Inflammatory macrophage (primary cell): ENCODE data around the gene GTF3C1.
A peak's percentile ranks its signal among the peaks of the same experiment; 100 is the strongest.

ENCODE experiments used
- DNase-seq, 2 donors: peaks; one replicate each; pipeline ENCODE4 v3.0.0-alpha.2; 2020 to 2022

The GTF3C1 gene

DNA sequence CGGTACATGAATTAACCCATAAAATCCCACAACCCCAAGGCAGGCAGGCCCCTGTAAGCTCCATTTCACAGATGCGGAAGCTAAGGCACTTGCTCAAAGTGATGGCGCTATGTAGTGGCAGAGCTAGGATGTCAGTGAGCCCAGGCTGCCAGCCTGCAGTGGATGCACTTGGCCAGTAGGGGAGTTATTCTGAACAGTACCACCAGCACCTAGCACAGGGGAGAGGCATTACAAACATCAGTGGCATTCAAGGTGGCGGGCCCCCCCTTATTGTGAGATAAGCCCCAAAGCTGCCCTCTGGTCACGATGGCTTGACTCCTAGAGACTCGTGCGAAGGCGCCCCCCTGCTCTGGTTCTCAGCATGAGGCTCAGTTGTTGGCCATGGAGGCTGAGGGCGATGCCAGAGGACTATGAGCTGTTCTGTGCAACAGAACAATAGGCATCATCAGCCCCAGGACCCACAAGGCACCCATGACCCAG is 33.8 kb downstream of the GTF3C1 start:
- peak in 1 of 2 donors; percentile 3 for DNase-seq

DNA sequence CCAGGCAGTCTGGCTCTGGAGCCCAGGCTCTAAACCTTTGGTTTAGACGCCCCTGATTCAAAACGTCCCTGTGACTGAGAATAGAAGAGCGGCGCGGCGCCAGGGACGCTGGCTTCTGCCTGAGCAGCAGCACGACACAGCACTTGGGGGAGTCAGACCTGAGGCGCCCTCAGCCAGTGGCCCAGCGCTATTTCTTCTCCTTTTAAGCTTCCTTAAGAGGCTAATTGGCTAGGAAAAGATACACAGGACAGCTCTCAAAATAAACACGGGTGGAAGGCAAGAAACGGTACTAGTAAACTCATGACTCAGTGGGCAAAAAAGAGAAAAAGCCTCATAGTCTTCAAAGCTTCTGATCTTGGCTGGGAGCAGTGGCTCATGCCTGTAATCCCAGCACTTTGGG is 34.9 kb downstream of the GTF3C1 start:
- DNase-seq, result no peak

DNA sequence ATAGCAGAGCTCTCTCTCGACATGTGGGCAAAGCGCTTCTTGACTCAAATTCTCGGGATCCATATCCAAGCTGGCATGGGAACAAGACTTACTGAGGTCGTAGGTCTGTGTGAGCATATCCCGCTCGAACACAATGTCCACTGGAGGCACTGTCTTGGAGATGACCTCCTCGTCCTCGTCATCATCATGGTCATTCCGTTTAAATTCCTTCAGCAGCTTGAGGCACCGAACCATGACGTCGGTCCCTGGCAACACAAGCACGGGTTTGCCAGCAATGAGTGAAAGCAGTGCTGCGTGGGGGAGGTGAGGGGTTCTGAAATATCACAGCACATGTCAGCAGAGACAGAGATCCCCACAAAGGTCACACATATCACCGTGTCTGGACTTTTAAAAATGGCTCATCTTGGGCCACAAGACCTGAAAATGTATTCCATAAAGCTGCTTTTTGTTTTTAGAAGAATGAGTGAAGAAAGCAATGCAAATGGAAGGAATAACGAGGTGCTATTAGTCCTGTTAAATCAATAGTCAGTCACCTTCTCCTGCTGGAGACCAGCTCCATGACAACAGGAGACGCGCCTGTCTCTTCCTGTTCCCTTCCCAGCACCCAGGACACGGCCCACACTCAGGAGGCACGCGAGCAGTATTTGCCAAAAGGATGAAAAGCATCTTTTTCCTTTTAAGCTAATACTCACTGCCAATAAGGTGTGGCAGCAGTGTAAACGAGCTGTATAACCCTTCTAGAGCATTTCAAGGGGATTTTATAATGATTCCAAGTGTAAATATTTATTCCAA is 37.9 kb downstream of the GTF3C1 start:
- DNase-seq, result no peak

DNA sequence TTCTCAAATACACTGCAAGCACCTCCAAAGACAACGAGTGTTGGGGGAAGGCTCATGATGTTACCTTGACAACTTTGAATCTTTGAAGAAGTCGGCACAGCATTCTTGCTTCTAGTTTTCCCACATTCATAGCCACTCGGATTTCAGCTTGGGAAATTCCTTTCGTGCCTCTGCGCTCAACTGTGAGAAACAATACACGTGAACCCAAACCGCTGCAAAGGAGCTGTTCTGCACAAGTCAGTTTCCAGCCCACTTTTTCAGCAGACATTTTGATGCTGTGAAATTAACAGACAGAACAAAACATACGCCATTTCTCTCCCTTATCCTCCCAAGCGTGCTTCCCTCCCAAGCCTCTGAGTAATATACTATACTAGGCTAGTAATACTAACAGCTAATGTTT is 41.2 kb downstream of the GTF3C1 start:
- no peak for DNase-seq

DNA sequence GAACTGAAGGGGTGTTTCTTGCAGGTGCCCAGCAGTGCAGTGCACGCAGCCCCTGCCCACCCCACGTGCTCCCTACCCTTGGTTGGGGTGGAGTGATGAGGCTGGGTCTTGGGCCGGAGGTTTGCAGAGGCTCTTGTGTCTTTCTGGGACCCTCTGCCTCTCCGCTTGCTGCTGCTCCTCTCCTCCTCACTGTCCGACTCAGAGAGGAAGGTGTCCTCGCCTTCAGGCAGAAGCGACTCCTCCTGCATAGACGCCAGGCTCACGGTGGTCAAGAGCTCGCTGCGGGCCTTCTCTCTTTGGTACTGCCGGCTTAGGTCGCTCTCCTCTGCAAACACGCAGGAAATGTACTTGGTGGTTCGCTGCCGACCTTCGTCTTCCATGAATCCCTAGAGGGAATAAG is 42.9 kb downstream of the GTF3C1 start:
- no peak for DNase-seq

DNA sequence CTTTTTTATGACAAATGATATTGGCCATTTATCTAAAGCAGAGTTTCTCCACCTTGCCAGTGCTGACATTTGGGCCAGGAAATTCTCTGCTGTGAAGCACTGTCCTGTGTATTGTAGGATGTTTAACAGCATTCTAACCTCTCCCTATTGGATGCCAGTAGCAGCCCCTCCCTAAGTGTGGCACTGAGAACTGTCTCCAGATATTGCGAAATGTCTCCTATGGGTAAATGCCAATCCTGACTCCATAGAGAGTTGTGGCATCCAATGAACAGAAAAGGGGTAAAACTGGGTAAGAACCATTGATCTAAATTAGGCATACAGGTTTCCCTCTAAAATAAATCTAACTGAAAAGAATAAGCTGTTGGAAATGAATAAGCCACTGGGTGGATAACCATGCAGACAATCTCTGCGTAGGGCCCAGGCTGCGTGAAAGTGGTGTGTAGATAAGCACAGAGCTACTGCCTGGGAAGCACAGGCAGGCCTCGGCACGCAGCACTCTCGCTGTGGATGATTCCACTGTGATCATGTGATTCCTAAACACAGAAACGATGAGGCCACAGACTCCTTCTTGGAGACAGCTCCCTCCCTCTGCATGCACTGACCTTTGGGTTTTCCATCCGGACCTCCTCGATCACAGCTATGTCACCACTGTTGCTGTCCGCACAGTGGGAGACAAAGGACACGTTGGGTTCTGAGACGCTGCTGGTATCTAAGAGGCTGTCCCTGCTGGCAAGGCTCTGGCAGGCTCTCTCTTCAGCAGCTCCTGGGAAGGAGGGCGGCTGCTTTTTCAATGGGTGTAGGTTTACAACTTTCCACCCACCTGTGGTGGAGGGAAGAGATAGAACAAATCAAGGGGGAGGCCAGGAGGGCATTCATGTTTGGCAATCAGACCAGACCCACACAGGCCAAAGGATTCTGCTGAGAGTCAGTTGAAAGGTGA is 44.1 kb downstream of the GTF3C1 start:
- no peak for DNase-seq

DNA sequence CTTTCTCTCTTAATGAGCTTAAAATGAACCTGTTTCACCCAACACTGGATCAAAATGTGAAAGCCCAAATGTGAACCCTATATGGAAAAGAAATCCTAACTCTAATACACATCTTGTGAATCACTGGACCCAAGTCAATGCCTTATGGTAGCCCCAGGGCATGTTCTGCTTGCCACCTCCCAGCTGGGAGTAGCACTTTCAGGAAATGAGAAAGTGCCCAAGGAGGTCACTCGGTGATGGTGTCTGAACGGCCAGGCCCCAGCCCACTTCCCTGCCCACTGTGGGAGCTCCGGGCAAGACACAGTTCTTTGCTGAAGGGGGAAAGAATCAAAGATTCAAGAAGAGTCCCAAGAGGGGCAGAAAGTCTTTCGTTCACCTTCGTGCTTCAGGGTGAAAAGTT is 46.1 kb downstream of the GTF3C1 start:
- no peak for DNase-seq

DNA sequence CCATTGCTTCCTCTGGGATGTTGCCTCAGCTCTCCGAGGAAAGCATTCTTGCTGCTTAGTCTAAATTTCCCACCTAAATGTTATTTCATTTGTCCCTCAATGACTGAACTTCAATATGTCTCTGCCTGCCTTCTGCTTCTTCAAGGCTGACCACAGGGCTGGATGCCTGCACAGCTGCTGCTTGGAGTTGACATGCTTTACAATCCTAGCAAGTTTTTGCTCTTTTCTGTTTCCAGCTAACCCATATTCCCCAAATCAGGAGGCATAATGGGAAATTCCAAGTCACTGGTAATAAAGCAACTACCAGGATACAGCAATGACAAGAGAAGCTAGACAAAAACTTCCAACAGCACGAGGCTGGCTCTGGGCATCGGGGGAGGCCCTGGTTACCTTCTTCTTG is 48.9 kb downstream of the GTF3C1 start:
- no peak for DNase-seq

DNA sequence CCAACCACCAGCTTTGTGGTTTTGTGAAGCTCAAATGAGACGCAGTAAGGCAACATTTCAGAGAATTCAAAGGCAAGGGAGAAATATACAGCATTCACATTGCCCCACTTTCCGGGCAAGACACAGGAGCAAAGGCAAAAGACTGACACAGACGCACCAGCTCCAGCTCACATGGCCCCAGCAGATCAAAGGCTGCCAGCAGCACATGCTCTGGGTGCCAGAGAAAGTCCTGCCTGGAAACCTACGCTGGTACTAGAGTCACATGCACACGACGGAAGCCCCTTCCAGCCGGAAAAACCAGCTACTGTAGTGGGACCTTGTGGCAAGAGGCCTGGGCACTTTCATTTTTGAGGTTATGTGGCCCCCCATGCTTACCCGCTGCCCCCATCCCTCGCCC is 50.1 kb downstream of the GTF3C1 start:
- no peak for DNase-seq

DNA sequence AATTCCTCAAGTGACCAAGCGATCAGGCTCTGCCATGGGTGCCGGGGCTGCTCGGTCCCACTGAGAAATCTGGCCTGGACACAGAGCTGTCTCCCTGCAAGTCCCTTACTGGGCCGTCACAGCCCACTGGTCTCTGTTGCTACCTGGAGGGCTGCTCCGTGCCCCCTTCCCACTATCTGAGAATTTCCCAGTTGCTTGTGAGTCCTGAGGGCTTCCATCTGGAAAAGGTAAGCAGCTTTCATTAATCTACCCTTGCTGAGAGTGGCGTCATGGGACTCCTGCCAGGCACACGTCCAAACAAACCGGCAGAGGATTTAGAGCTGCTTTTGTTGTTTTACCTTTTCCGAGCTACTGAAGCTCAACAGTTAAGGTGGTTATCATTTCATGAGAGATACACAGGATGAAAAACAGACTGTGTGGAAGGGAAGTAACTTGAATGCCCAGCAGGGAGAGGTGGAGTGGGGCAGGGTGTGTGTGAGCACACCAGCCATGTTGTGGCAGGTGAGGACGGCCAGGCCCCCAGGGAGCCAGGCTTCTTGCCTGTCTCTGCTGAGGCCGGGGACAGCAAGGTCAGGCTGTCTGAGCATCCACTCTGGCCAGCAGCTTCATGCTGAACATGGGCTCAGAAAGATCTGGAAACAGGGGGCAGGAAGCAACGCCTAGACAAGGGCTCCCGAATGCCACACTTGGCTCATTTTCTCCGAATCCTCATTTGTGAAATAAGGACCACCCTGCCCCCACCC is 50.6 kb downstream of the GTF3C1 start:
- DNase-seq, result no peak

DNA sequence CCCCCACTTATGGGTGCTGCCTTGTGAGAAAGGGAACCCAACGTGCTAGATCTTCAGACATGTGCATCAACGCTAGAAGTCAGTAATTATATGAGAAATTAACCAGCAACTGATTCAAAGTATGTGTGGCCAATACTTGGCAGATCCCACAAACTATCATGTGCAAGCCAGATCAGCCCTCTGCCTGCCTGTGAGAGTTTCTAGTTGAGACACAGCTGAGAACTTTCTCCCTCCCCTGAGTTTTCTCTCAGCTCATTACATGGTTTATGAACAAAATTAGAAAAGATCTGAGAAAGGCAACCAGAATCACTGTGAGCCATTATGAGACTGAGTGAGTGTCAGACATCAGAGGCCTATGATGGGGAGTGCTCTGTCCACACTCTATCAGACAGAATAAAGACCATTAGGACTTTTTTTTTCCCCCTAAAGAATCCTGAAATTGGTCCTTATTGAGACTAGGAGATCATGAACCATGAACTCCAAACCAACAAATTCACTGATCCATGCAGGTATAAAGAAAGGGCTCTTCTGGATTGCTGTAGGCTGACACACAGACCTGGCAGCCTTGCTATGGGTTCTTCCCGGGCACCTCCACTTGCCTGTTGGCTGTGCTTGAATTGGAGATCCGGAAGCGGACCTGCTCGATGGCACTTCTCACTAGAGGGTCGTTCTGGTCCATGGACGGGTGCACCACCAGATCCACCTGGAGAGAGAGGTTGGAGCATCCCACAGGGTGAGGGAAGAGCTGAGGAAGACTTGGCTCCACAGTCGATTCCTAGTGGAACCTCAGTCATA is 51.5 kb downstream of the GTF3C1 start:
- no peak for DNase-seq

DNA sequence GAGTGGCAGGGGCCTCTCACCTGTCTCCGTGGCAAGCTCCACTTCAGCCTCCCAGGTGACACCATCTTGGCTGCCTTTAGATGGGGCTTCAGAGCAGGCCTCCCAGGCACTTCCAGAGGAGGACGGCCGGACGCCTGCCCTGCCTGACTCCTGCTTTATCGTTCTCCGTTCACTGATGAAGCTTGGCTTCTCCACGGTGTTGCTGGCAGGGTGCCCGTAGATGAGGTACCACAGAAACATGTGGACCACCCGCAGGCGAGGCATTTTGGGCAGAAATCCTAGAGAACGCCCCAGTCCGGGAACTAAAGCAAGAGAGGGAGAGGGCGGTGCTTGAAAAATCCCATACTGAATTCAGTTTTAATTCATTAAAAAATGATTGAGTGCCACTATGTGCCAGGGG is 54.5 kb downstream of the GTF3C1 start:
- DNase-seq, result no peak

DNA sequence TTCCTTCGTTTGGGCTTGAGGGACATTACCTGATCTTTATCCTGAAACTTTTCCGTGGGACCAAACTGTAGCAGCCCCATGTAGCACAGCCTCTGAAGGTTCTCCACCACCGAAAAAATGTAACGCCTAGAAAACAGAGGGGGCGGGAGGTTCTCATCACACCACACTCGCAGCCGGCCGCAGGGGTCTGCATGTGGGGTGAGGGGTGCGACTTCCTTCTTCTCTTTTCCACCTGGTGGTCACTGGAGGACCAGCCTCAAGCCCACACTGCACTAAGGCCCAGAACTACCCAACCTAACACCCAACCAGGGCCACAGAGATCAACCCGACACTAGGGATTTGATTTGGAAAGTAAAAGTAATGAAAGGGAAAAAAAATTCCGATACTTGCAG is 57.1 kb downstream of the GTF3C1 start:
- DNase-seq, result no peak

DNA sequence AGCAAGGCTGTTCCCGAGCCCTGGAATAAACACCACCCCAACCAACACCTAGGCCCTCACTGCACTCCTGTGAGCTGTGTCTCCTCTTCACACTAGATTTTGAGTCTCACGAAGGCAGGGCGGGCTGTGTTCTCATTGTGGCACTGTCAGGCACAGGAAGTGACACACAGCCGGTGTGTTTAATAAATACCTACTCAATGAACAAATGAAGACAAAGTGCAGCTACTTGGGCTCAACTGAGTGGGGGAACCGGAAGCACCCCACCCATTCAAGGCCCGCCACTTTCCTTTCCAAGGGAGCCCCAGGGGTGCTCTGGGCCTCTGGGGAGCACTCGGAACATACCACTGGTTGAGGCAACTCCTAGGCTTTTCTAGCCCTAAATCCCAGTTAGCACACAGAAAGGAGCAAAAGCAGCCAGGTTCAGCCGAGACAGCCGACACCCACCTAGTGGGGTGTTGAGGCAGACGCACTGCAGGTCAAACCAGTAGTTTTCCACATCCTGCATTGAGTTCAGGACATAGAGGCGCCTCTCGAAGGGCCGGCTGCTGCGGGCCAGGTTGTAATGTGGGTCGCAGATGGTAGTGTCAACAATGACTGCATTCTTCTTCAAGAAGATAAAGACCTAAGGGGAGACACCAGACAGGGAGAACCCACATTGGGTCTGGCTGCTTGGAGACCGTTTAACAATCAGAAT is 57.7 kb downstream of the GTF3C1 start:
- DNase-seq, result no peak

DNA sequence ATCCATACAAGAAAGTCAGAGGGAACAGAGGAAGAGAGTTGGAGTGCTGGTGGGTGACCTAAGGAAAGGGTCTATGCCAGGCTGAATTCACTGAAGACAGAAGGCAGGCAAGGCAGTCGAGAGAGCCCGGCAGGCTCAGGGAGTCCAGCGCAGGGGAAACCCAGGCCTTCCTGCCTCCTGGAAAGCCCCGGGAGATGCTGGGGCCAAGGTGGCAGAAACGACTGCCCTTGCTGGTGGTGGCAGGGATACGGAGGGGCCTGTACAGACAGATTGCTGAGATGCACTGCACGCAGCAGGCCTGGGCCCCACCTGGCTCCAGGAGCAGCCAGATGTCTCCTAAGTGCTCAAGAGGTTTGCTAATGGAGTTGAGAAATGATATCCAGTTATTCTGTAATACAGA is 59.8 kb downstream of the GTF3C1 start:
- DNase-seq, result no peak

DNA sequence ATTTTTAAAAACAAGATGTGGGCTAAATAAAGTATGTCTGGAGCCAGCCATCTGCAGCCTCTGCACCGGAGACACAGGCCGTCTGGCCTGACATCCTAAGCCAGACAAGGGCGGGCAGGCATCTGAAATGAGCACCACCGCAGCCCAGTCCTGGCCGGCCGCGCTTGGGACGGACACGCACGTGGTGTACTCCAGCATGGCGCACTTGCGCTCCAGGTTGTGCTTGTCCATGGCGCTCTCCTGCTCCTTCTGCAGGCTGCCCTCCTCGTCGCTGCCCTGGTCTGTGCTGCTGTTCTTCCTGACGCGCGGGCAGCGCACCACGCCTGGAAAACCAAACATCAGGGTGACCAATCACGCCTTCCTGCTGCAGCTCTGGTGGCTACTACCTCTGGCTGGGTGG is 60.3 kb downstream of the GTF3C1 start:
- DNase-seq, result no peak

DNA sequence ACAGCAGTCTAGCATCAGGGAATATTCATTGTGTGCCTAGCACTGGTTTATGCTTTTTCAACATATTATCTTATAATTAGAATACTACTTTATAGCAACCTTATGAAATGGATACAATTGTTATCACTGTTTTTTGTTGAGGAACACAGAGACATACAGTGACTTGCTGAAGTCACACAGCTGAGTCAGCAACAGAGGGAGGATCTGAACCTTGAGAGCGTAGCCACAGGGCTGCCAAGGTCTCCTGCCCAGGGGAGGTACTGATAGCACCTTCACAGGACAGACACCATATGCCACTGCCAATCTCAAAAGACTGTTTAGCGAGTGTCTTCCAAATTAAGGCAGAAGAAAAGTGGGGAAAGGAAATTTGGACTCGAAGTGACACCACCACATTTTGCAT is 63.0 kb downstream of the GTF3C1 start:
- no peak for DNase-seq

DNA sequence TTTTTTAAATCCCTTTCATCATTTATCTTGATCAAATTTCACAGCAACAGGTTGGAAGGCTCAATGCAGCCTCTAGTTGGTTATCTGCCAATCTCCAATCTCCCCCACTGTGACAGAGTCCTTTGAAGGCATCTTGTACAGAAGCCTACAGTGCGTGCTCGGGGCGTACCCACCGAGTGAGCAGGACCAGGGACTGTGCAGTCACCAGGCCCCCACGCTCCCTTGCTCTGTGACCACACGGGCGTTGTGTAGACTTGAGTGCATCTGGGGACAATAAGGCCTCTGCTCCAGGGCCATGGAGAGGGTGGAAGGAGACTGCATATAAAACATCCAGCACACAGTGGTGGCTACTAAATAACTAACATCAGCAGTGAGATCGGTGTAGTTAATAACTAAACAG is 63.4 kb downstream of the GTF3C1 start:
- no peak for DNase-seq

DNA sequence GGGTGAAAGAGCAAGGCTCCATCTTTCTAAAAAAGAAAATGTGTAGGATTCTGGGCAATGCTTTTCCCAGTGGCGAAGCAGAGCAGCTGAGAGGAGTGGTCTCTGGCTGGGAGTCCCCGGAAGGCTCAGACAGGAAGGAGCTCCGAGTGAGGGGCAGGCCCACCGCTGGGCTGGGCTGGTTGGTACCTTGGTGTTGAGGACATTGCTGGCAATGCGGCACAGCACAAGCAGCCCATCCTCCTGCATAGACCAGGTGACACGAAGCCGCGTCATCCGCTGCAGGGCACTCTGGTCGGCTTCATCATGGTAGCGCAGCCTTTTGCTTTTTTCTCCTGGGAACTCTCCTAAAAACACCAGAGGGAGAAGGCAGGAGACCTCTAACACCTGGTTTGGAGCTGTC is 63.9 kb downstream of the GTF3C1 start:
- DNase-seq, result no peak

DNA sequence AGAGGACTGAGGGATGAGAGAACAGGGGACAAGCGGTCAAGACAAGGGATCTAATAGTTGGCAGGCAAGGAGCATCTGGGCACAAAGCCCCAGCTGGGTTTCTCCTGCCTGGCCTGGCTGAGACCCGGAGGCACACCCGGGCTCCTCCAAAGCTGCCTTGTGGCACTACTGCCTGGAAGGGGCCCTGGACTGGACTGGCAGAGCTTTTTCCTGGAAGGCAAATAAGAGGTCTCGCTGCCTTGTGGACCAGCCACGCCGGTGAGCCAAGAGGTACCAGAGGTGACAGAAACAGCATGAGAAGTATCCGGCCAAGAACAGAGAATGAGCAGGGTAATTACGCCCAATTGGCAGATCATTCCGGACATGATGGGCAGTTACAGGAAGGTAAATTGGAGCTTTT is 64.6 kb downstream of the GTF3C1 start:
- no peak for DNase-seq

DNA sequence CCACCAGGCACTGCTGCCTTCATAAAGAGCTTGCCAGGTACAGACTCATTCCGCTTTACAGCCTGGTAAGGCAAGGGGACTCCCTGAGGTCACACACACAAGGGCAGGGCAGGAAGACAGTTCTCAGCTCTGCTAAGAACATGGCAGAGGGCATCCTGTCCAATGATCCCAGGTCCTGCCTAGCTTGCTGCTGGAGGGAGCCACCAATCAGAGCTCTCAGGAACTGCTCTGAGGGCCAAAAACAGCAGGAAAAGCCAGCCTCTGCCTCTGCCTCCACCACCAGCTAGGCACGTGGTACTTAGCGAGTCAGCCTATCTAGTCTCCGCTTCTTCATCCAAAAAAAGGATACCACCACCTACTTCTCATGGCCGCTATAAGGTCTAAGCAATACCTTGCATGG is 66.1 kb downstream of the GTF3C1 start:
- no peak for DNase-seq

DNA sequence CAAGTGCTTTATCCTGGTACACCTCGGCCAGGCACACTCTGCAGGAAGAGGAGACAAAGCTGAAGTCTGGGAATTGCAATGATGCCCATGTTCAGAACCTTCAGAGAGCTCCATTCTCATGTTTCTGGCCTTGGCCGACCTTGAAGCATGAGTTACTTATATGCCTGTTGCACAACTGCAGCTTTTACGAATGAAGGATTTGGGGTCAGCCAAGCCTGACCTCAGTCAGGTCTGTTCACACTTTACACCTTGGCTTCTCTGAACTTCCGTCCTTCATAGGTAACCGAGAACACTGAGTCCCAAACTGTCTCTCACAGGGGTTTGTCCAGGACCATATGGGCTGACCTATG is 66.7 kb downstream of the GTF3C1 start:
- no peak for DNase-seq
